PC-9 (cell line): Measurements from ENCODE around the gene ETV4. TPM values are rescaled to one million over a fixed set of nuclear protein-coding genes. Genes with fewer than 3 reads are reported as not detected.

Source experiments
- BruUV-seq: library from RNA; stranded (reverse); fragments of 400-500 nt; replicated peaks from 2 replicates; lab custom pipeline; 2021; lab: Mats Ljungman, UMichigan
- CTCF ChIA-PET: fragments of 300-600 bp; sonication (Branson Sonifier 250); formaldehyde crosslinking; loops from one replicate; lab custom pipeline; 2022; ENCODE audit warnings: antibody characterized with exemption; lab: Charles Lee
- POLR2A ChIA-PET: fragments of 300-600 bp; sonication (Branson Sonifier 250); formaldehyde crosslinking; loops from one replicate; lab custom pipeline; 2022; ENCODE audit warnings: antibody characterized with exemption; ENCODE audit not compliant: unreplicated experiment; lab: Charles Lee
- DNase-seq, 2 experiments: peaks; one replicate each; pipeline versions ENCODE4 v3.0.0 to v3.0.0-alpha.2; 2015 to 2022; ENCODE audit warnings: mixed read lengths in 1 of 2
- H2AFZ ChIP-seq: fragments of 200-600 bp; sonication (generic); 2 replicates; pipeline ENCODE4 v1.8.1; 2017; ENCODE audit warnings: antibody characterized with exemption
- H3F3A ChIP-seq: fragments of 200-600 bp; sonication (generic); 2 replicates; pipeline ENCODE4 v1.8.1; 2017; ENCODE audit warnings: antibody characterized with exemption, mild to moderate bottlenecking, low read depth; ENCODE audit not compliant: insufficient read depth
- H3K27ac ChIP-seq: fragments of 200-600 bp; sonication (generic); 2 replicates; pipeline ENCODE4 v1.6.1; 2016; ENCODE audit warnings: mixed run types
- H3K27me3 ChIP-seq: fragments of 200-600 bp; sonication (generic); 2 replicates; pipeline ENCODE4 v1.6.1; 2016; ENCODE audit warnings: low read depth, mixed run types; ENCODE audit not compliant: insufficient read depth
- H3K36me3 ChIP-seq: fragments of 200-600 bp; sonication (generic); 2 replicates; pipeline ENCODE4 v1.6.1; 2016; ENCODE audit warnings: low read depth, mixed run types
- H3K4me1 ChIP-seq: fragments of 200-600 bp; sonication (generic); replicated peaks from 2 replicates; pipeline ENCODE4 v1.6.1; 2016; ENCODE audit warnings: mixed run types; ENCODE audit not compliant: insufficient read depth
- H3K4me2 ChIP-seq: fragments of 200-600 bp; sonication (generic); 2 replicates; pipeline ENCODE4 v1.6.1; 2017; ENCODE audit warnings: mixed run types
- H3K4me3 ChIP-seq: fragments of 200-600 bp; sonication (generic); 2 replicates; pipeline ENCODE4 v1.6.1; 2016; ENCODE audit warnings: mixed run types
- H3K79me2 ChIP-seq: fragments of 200-600 bp; sonication (generic); 2 replicates; pipeline ENCODE4 v1.6.1; 2017; ENCODE audit warnings: low read depth, mixed run types
- H3K9me2 ChIP-seq: fragments of 200-600 bp; sonication (generic); 2 replicates; pipeline ENCODE4 v1.8.1; 2017; ENCODE audit warnings: mild to moderate bottlenecking; ENCODE audit not compliant: insufficient read depth
- H3K9me3 ChIP-seq: fragments of 200-600 bp; sonication (generic); 2 replicates; pipeline ENCODE4 v1.8.1; 2016; ENCODE audit warnings: low read depth; ENCODE audit not compliant: insufficient read depth
- H4K20me1 ChIP-seq: fragments of 200-600 bp; sonication (generic); 2 replicates; pipeline ENCODE4 v1.8.1; 2017; ENCODE audit not compliant: insufficient read depth
- EZH2 ChIP-seq: fragments of 200-600 bp; sonication (generic); IDR thresholded peaks from 2 replicates; pipeline ENCODE4 v1.8.0; 2017; ENCODE audit warnings: antibody characterized with exemption, low read depth
- intact Hi-C: fragments of 100-400 bp; cut with micrococcal nuclease; formaldehyde crosslinking; loops from one replicate; pipeline ENCODE4 v1.10.0; 2022; ENCODE audit not compliant: unreplicated experiment
- total RNA-seq: library from RNA; stranded (reverse); gene quantifications from 2 replicates; pipeline ENCODE4 v1.2.3, GENCODE V29; 2021
- TF ChIP-seq, protein P1 (sequence below): fragments of 200-600 bp; sonication (generic); conservative IDR thresholded peaks from 2 replicates; pipeline ENCODE4 v1.6.1; 2017; ENCODE audit warnings: mixed run types, antibody characterized with exemption, mild to moderate bottlenecking, moderate library complexity

Gene ETV4
- total RNA-seq, 1 experiment from 2014 or later, result 84.2 TPM

DNA sequence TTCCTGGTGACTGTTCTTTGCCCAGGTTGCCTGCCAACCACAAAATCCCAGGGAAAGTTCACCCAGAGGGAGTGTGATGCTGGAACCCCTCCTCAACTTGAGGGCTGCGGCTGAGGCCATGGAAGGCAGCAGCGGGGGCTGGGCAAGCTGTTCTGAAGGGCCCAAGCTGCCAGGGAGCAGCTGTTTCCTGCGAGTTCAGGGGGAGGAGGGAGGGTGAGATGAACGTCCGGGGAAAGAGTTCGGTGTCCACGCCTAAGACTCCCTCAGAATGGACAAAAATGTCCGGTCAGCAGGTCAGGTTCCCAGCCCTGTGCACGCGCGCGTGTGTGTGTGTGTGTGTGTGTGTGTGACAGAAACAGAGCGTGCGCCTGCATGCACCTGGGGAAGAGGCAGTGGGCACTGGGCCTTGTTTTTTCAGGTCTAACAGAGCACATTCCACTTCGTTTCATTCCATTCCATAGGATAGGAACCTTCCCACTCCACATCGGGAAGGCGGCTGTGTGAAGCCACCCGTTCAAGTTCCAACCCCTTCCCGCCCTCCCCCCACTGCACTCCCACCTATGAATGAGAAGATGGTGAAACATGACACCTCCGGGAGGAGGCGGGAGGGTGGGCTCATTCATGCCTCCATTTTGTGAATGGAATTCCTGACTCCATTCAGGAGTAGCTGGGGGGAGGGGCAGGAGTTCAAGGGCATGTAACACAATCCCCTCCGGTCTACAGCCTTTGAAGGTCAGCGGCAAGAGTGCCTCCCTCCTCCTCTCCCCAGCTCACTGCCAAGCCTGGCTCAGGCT is 15.7 kb downstream of the ETV4 start:
- no peaks in the 10 kb centered on the region for H3K79me2 ChIP-seq
- TF ChIP-seq, protein P1, sequence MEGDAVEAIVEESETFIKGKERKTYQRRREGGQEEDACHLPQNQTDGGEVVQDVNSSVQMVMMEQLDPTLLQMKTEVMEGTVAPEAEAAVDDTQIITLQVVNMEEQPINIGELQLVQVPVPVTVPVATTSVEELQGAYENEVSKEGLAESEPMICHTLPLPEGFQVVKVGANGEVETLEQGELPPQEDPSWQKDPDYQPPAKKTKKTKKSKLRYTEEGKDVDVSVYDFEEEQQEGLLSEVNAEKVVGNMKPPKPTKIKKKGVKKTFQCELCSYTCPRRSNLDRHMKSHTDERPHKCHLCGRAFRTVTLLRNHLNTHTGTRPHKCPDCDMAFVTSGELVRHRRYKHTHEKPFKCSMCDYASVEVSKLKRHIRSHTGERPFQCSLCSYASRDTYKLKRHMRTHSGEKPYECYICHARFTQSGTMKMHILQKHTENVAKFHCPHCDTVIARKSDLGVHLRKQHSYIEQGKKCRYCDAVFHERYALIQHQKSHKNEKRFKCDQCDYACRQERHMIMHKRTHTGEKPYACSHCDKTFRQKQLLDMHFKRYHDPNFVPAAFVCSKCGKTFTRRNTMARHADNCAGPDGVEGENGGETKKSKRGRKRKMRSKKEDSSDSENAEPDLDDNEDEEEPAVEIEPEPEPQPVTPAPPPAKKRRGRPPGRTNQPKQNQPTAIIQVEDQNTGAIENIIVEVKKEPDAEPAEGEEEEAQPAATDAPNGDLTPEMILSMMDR, result no peak
- TF ChIP-seq EZH2, result no peak
- H2AFZ ChIP-seq, result no peak overlapping the region
- no peaks in the 10 kb centered on the region for H3K9me2 ChIP-seq
- ChIA-PET CTCF (interaction anchor here (0.7 kb wide), 1 partner anchor 140 kb away, joined by 3 read pairs; no protein-coding TSS in a partner anchor), POLR2A (no interaction called here)
- no peak overlapping the region for H3K27ac ChIP-seq
- H3K4me2 ChIP-seq, result no peak overlapping the region
- BruUV-seq, result no TSS peak
- no peak for DNase-seq
- H3K27me3 ChIP-seq, result no peaks in the 10 kb centered on the region
- H3K9me3 ChIP-seq, result no peaks in the 10 kb centered on the region
- H4K20me1 ChIP-seq, result no peaks in the 10 kb centered on the region
- intact Hi-C loops, result loop anchor here (2.0 kb wide), 1 partner anchor 14 kb away; no protein-coding TSS in a partner anchor
- no peak overlapping the region for H3K4me3 ChIP-seq
- H3F3A ChIP-seq, result peaks cover 24% of the 10 kb centered on the region; the same call in 1 of the 2 replicates
- peaks cover 29% of the 10 kb centered on the region for H3K4me1 ChIP-seq
- H3K36me3 ChIP-seq, result peaks cover 10% of the 10 kb centered on the region; the same call in 1 of the 2 replicates

DNA sequence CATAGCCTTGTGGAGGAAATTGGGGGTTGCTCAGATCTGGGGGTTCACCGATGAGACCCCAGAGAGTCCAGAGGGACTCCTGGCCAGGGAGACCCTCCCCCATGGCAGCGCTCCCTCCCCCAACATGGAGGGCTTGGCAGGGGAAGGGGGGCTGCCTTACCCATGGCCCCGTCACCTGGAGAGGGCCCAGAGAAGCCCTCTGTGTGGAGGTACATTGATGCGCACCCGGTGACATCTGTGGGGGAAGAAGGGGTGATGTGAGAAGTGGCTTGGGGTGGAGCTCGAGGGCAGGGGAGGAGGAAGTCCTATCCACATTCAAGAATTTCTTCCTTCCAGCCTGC is 16.2 kb downstream of the ETV4 start:
- Histone ChIP-seq H3K79me2 (no peaks in the 10 kb centered on the region), H3K4me1 (peaks cover 29% of the 10 kb centered on the region), H3F3A (peaks cover 30% of the 10 kb centered on the region; the same call in 1 of the 2 replicates), H4K20me1 (peaks cover 3% of the 10 kb centered on the region), H3K4me2 (no peak overlapping the region), H3K36me3 (peaks cover 10% of the 10 kb centered on the region; the same call in 1 of the 2 replicates), H3K9me2 (no peaks in the 10 kb centered on the region), H2AFZ (no peak overlapping the region), H3K27me3 (no peaks in the 10 kb centered on the region), H3K4me3 (no peak overlapping the region), H3K27ac (no peak overlapping the region), H3K9me3 (no peaks in the 10 kb centered on the region)
- BruUV-seq, result no TSS peak
- ChIA-PET POLR2A (no interaction called here), CTCF (no interaction called here)
- DNase-seq, result no peak
- no peak for TF ChIP-seq EZH2
- TF ChIP-seq, protein P1, result no peak
- intact Hi-C loops, result loop anchor here (2.0 kb wide), 1 partner anchor 15 kb away; no protein-coding TSS in a partner anchor

DNA sequence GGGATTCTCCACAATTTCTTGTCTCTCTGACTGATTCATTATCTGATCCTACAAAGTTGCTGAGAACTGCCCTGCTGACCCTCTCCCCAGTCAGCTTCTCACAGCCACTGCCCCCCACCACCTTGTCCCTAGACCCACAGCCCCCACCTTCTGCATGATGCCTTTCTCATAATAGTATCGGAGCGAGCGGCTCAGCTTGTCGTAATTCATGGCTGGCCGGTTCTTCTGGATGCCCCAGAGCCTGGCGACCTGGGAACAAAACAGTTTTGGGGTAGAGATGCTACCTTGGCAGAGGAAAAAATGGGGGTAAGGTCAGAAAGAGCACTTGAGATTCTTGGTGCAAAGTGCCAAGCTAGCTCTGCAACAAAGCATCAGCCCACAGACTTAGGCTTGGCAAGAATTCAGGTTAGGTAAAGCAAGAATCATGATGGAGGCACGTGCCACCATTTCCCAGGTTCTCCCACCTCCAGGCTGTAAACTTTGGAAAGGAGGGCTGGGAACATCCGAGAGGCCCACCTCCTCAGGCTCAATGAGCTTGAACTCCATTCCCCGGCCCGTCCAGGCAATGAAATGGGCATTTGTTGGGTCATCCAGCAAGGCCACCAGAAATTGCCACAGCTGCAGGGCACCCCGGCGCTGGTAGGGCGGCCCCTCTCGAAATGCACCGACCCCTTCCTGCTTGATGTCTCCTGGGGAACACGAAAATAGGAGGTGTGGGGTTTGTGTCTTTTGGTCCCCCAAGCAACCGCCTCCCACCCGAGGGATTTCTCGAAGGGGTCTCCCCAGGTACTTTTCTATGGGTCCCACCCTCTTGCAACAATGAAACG is 16.9 kb downstream of the ETV4 start:
- Histone ChIP-seq H3K27me3 (no peaks in the 10 kb centered on the region), H3K4me1 (peaks cover 29% of the 10 kb centered on the region), H3K79me2 (no peaks in the 10 kb centered on the region), H3K9me3 (no peaks in the 10 kb centered on the region), H3F3A (peaks cover 37% of the 10 kb centered on the region; the same call in 1 of the 2 replicates), H3K4me2 (no peak overlapping the region), H2AFZ (no peak overlapping the region), H4K20me1 (peaks cover 5% of the 10 kb centered on the region), H3K4me3 (no peak overlapping the region), H3K9me2 (no peaks in the 10 kb centered on the region), H3K36me3 (peaks cover 13% of the 10 kb centered on the region; the same call in 1 of the 2 replicates), H3K27ac (no peak overlapping the region)
- no peak for DNase-seq
- POLR2A ChIA-PET, result no interaction called here
- no peak for TF ChIP-seq EZH2
- TF ChIP-seq, protein P1, result no peak
- no TSS peak for BruUV-seq
- intact Hi-C loops, result no loop called here
- CTCF ChIA-PET, result no interaction called here
